ENCODE measurements around the gene PIGU. TPM values are rescaled to one million over a fixed set of nuclear protein-coding genes. Genes with fewer than 3 reads are reported as not detected.
"Not testable (repeated sequence)": the region's sequence is repeated elsewhere in the genome, so short reads cannot be mapped to it uniquely, and the experiment has no call there.

PIGU gene
- total RNA-seq, 4 donors from 2014 or later: 12.8 to 14.1 (median 13.7) TPM

- Histone ChIP-seq H3K4me1 (peaks cover 8 to 23% of the 10 kb centered on the region in 2 donors), H3K36me3 (peaks cover 0 to 20% of the 10 kb centered on the region in 2 donors), H3K27ac (no peak overlapping the region), H3K27me3 (no peaks in the 10 kb centered on the region), H3K9me3 (no peaks in the 10 kb centered on the region), H3K4me3 (no peak overlapping the region)
- TF ChIP-seq POLR2A (IDR thresholded peaks at IDR 0.05) (no peak), CTCF (IDR thresholded peaks at IDR 0.05 in 4 of 5, conservative IDR thresholded peaks at IDR 0.05 in 1 of 5) (no peak)
- intact Hi-C loops (cut with DNase I; ENCODE audit: low total_unique reads) (no loop called here), in situ Hi-C loops (cut with MboI; ENCODE audit: low sequenced_read_pairs in 4 of 4) (loop anchor here in 1 of 4 donors (25.0 kb wide), 1 partner anchor 180 kb away; no protein-coding TSS in a partner anchor)
- DNase-seq (no peak), ATAC-seq (no peak)
These were observed 40.6 kb upstream of the PIGU start for GRCh38 chr20:34717230-34718095.

DNA sequence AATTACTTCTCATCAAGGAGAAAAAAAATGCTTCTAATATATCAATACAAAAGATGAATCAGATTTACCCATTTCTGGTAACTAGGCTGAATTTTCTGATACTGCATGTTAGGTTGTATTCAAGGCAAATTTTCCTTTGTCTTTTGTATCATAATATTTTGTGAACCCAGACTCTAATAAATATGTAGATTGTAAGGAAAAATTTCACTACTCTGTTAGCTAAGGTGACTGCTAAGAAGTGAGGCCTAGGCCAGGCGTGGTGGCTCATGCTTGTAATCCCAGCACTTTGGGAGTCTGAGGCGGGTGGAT, 40.0 kb upstream of the PIGU start:
- in situ Hi-C loops (cut with MboI; ENCODE audit: low sequenced_read_pairs in 4 of 4) (loop anchor here in 1 of 4 donors (25.0 kb wide), 1 partner anchor 180 kb away; no protein-coding TSS in a partner anchor), intact Hi-C loops (cut with DNase I; ENCODE audit: low total_unique reads) (no loop called here)
- no peak for DNase-seq
- no peak for ATAC-seq
- Histone ChIP-seq H3K36me3 (peaks cover 0 to 20% of the 10 kb centered on the region in 2 donors), H3K27ac (no peak overlapping the region), H3K4me1 (peaks cover 8 to 23% of the 10 kb centered on the region in 2 donors), H3K4me3 (no peak overlapping the region), H3K9me3 (no peaks in the 10 kb centered on the region), H3K27me3 (no peaks in the 10 kb centered on the region)
- TF ChIP-seq CTCF (IDR thresholded peaks at IDR 0.05 in 4 of 5, conservative IDR thresholded peaks at IDR 0.05 in 1 of 5): no peak
- TF ChIP-seq POLR2A (IDR thresholded peaks at IDR 0.05): no peak

GRCh38 chr20:34715384-34715783, 38.5 kb upstream of the PIGU start:
- Histone ChIP-seq H3K27ac (no peak overlapping the region), H3K27me3 (no peaks in the 10 kb centered on the region), H3K9me3 (no peaks in the 10 kb centered on the region), H3K4me1 (peaks cover 11 to 23% of the 10 kb centered on the region in 2 donors), H3K36me3 (peaks cover 0 to 20% of the 10 kb centered on the region in 2 donors), H3K4me3 (no peak overlapping the region)
- intact Hi-C loops (cut with DNase I; ENCODE audit: low total_unique reads): no loop called here
- no peak for DNase-seq
- no peak for TF ChIP-seq CTCF (IDR thresholded peaks at IDR 0.05 in 4 of 5, conservative IDR thresholded peaks at IDR 0.05 in 1 of 5)
- no peak for TF ChIP-seq POLR2A (IDR thresholded peaks at IDR 0.05)
- no peak for ATAC-seq
- in situ Hi-C loops (cut with MboI; ENCODE audit: low sequenced_read_pairs in 4 of 4): loop anchor here in 1 of 4 donors (25.0 kb wide), 1 partner anchor 178 kb away; no protein-coding TSS in a partner anchor

DNA sequence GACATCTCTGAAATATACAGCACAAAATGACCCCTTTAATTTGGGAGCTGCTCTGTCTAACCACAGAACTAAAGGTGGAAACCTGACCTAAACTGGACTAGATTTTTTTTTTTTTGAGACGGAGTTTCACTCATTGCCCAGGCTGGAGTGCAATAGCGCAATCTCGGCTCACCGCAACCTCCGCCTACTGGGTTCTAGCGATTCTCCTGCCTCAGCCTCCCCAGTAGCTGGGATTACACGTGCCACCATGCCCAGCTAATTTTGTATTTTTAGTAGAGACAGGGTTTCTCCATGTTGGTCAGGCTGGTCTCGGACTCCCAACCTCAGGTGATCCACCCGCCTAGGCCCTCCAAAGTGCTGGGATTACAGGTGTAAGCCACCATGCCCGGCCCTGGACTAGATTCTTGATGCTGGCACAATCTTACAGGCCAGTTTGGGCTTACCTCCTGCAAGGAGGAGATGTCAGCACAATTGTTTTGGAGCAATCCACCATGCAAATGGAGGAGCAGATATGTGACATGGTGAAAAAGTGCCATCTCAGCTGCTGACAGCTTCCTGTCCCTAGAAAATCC, 37.1 kb upstream of the PIGU start:
- peaks cover 0 to 20% of the 10 kb centered on the region in 2 donors for H3K36me3 ChIP-seq
- H3K27ac ChIP-seq: peak overlapping the region in 3 of 4 donors; percentile 40 to 61 (median 60)
- H3K9me3 ChIP-seq; H3K27me3 ChIP-seq; H3K4me3 ChIP-seq; ATAC-seq; intact Hi-C loops (cut with DNase I; ENCODE audit: low total_unique reads); DNase-seq: not testable (repeated sequence)
- H3K4me1 ChIP-seq: peaks cover 10 to 20% of the 10 kb centered on the region in 2 donors
- in situ Hi-C loops (cut with MboI; ENCODE audit: low sequenced_read_pairs in 4 of 4): loop anchor here in 1 of 4 donors (5.0 to 25.0 kb wide), 2 partner anchors 42 to 177 kb away; no protein-coding TSS in a partner anchor

All from gastrocnemius medialis (tissue), 4 donors.